Spleen (tissue), 7 donors: ENCODE data around the gene THSD4.

Source experiments
- POLR2A ChIP-seq, 3 donors: fragments of 450-650 bp; IDR thresholded peaks; one replicate each; pipeline ENCODE4 v1.5.1; 2017; ENCODE audit warnings: antibody characterized with exemption in 3 of 3, mild to moderate bottlenecking in 1 of 3
- TF ChIP-seq, protein P1 (sequence below), 11 experiments: fragments of 200-600 bp in 7 of 11; fragments of 450-650 bp in 4 of 11; sonication (generic) in 4 of 11; IDR thresholded peaks in 8 of 11; conservative IDR thresholded peaks in 3 of 11; 1 replicate in 7 of 11; 2 replicates in 4 of 11; pipeline versions ENCODE4 v1.4.0 to v1.8.0; 2016 to 2021; ENCODE audit warnings: antibody characterized with exemption in 11 of 11, inconsistent platforms in 4 of 11, mild to moderate bottlenecking in 1 of 11
- donor health status: DM: no; HTN: no; CAD: no; lungs with moderate emphysema.
- donor health status: DM: no; HTN: no; CAD: no.
- donor health status: DM: no; HTN: no; CAD: no.

DNA sequence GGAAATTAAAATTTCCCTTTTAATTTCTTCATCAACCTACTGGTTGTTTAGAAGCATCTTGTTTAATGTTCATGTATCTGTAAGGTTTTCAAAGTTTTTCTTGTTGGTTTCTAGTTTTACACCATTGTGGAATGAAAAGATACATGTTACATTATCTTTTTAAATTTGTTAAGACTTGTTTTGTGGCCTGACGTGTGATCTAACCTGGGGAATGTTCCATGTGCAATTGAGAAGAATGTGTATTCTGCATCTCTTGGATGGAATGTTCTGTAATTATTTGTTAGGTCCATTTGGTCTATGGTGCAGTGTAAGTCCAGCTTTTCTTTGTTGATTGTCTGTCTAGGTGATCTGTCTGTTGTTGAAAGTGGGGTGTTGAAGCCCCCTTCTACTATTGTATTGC, 45.7 kb downstream of the THSD4 start:
- TF ChIP-seq, protein P1, sequence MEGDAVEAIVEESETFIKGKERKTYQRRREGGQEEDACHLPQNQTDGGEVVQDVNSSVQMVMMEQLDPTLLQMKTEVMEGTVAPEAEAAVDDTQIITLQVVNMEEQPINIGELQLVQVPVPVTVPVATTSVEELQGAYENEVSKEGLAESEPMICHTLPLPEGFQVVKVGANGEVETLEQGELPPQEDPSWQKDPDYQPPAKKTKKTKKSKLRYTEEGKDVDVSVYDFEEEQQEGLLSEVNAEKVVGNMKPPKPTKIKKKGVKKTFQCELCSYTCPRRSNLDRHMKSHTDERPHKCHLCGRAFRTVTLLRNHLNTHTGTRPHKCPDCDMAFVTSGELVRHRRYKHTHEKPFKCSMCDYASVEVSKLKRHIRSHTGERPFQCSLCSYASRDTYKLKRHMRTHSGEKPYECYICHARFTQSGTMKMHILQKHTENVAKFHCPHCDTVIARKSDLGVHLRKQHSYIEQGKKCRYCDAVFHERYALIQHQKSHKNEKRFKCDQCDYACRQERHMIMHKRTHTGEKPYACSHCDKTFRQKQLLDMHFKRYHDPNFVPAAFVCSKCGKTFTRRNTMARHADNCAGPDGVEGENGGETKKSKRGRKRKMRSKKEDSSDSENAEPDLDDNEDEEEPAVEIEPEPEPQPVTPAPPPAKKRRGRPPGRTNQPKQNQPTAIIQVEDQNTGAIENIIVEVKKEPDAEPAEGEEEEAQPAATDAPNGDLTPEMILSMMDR (IDR thresholded peaks at IDR 0.05 in 8 of 11, conservative IDR thresholded peaks at IDR 0.05 in 3 of 11) = no peak
- no peak for TF ChIP-seq POLR2A (IDR thresholded peaks at IDR 0.05)
